Measurements from ENCODE around the gene TOM1L1.

DNA sequence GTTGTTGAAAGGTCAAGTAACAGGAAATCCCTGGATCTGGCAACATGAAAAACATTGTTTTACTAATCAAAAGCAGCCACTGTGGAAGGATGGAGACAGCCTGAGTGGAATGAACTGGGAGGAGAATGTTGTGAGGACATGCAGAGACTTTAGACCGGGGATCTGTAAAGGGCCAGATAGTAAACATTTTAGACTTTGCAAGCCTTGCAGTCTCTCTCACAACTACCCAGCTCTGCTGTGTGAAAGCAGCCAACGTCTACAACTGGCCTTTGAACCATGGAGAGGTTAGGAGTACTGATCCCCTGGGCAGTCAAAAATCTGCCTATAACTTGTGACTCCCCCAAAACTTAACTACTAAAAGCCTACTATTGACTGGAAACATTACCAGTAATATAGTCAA lies 41.5 kb upstream of the TOM1L1 start:
- no peak for TF ChIP-seq EZH2 (IDR thresholded peaks at IDR 0.05; ENCODE audit: low read length, missing control alignments)
- no peak for TF ChIP-seq CTCF (conservative IDR thresholded peaks at IDR 0.05 in 1 of 2, IDR thresholded peaks at IDR 0.05 in 1 of 2; ENCODE audit: low read depth in 1 of 2, low read length in 2 of 2)
